NT2/D1 (cell line): ENCODE data around the gene SPIRE2.

Experiments
- YY1 ChIP-seq: IDR thresholded peaks from 2 replicates; pipeline ENCODE4 v1.6.1; 2011; ENCODE audit not compliant: insufficient read length, insufficient read depth
- ZNF274 ChIP-seq: IDR thresholded peaks from 2 replicates; pipeline ENCODE4 v1.6.1; 2011; ENCODE audit warnings: mild to moderate bottlenecking, low read depth, low read length

- TF ChIP-seq YY1, result no peak
- TF ChIP-seq ZNF274, result no peak
These were observed 33.4 kb downstream of the SPIRE2 start for GRCh38 chr16:89861648-89862047.
